Breast epithelium (tissue), 3 donors: Measurements from ENCODE around the gene PRR22.

Experiments
- CTCF ChIP-seq, 3 donors: fragments of 450-650 bp; IDR thresholded peaks; one replicate each; pipeline ENCODE4 v1.5.1; 2016 to 2017; ENCODE audit warnings: antibody characterized with exemption in 3 of 3, mild to moderate bottlenecking in 3 of 3, moderate library complexity in 3 of 3
- POLR2A ChIP-seq: fragments of 450-650 bp; IDR thresholded peaks from one replicate; pipeline ENCODE4 v1.6.1; 2016; ENCODE audit warnings: antibody characterized with exemption, mild to moderate bottlenecking, moderate library complexity

GRCh38 chr19:5751709-5752108 is 32.8 kb downstream of the PRR22 start:
- TF ChIP-seq POLR2A (no peak), CTCF (IDR thresholded peaks at IDR 0.05) (no peak)
